Trophoblast cell (in vitro differentiated cells and primary cell): Measurements from ENCODE around the gene IL1RAPL2.
A peak's percentile ranks its signal among the peaks of the same experiment; 100 is the strongest.

Source experiments
- DNase-seq, 2 donors: peaks; one replicate each; pipeline ENCODE4 v3.0.0-alpha.2; 2016
- H2AFZ ChIP-seq: 2 replicates; pipeline ENCODE4 v1.6.1; 2013; ENCODE audit warnings: low read length, moderate library complexity, mild to moderate bottlenecking; ENCODE audit not compliant: insufficient read depth, poor library complexity
- H2AK5ac ChIP-seq: 2 replicates; pipeline ENCODE4 v1.6.1; 2013; ENCODE audit warnings: mild to moderate bottlenecking, low read length
- H2BK120ac ChIP-seq: 2 replicates; pipeline ENCODE4 v1.6.1; 2013; ENCODE audit warnings: low read length, mild to moderate bottlenecking, moderate library complexity; ENCODE audit not compliant: insufficient read depth, poor library complexity
- H2BK12ac ChIP-seq: 2 replicates; pipeline ENCODE4 v1.6.1; 2013; ENCODE audit warnings: mild to moderate bottlenecking, low read length, moderate library complexity
- H2BK5ac ChIP-seq: 2 replicates; pipeline ENCODE4 v1.6.1; 2013; ENCODE audit warnings: low read length, low read depth, moderate library complexity, mild to moderate bottlenecking; ENCODE audit not compliant: poor library complexity
- H3K14ac ChIP-seq: 2 replicates; pipeline ENCODE4 v1.6.1; 2013; ENCODE audit warnings: mild to moderate bottlenecking, low read length
- H3K18ac ChIP-seq: 2 replicates; pipeline ENCODE4 v1.6.1; 2013; ENCODE audit warnings: mild to moderate bottlenecking, low read length
- H3K23ac ChIP-seq: 2 replicates; pipeline ENCODE4 v1.6.1; 2013; ENCODE audit warnings: low read length
- H3K27ac ChIP-seq: 2 replicates; pipeline ENCODE4 v1.5.1; 2013; ENCODE audit warnings: low read depth, mild to moderate bottlenecking, inconsistent platforms, low read length, moderate library complexity
- H3K27me3 ChIP-seq: 2 replicates; pipeline ENCODE4 v1.6.1; 2013; ENCODE audit warnings: inconsistent platforms, mild to moderate bottlenecking, low read length, moderate library complexity; ENCODE audit not compliant: insufficient read depth
- H3K36me3 ChIP-seq, 2 experiments: 1 replicate in 1 of 2; 2 replicates in 1 of 2; pipeline ENCODE4 v1.6.1; 2013; ENCODE audit warnings: low read length in 2 of 2, mild to moderate bottlenecking in 2 of 2, moderate library complexity in 1 of 2; ENCODE audit not compliant: insufficient read depth in 2 of 2, control insufficient read depth in 1 of 2
- H3K4ac ChIP-seq: 2 replicates; pipeline ENCODE4 v1.6.1; 2013; ENCODE audit warnings: low read depth, mild to moderate bottlenecking, low read length, moderate library complexity
- H3K4me1 ChIP-seq, 2 experiments: 1 replicate in 1 of 2; 2 replicates in 1 of 2; pipeline ENCODE4 v1.6.1; 2013; ENCODE audit warnings: low read length in 2 of 2, mild to moderate bottlenecking in 2 of 2, moderate library complexity in 1 of 2; ENCODE audit not compliant: insufficient read depth in 2 of 2, control insufficient read depth in 1 of 2
- H3K4me2 ChIP-seq: 2 replicates; pipeline ENCODE4 v1.6.1; 2013; ENCODE audit warnings: inconsistent platforms, mild to moderate bottlenecking, low read length, moderate library complexity
- H3K4me3 ChIP-seq: 2 replicates; pipeline ENCODE4 v1.5.1; 2013; ENCODE audit warnings: mild to moderate bottlenecking, low read depth, low read length, inconsistent platforms
- H3K79me1 ChIP-seq: one replicate; pipeline ENCODE4 v1.6.1; 2013; ENCODE audit warnings: low read length
- H3K79me2 ChIP-seq: 2 replicates; pipeline ENCODE4 v1.6.1; 2013; ENCODE audit warnings: low read length, mild to moderate bottlenecking; ENCODE audit not compliant: control insufficient read depth, insufficient read depth, poor library complexity
- H3K9ac ChIP-seq: 2 replicates; pipeline ENCODE4 v1.6.1; 2013; ENCODE audit warnings: mild to moderate bottlenecking, low read length
- H3K9me3 ChIP-seq: 2 replicates; pipeline ENCODE4 v1.6.1; 2013; ENCODE audit warnings: low read depth, mild to moderate bottlenecking, control low read depth, inconsistent platforms, low read length; ENCODE audit not compliant: insufficient read depth
- H4K12ac ChIP-seq: 2 replicates; pipeline ENCODE4 v1.6.1; 2013; ENCODE audit warnings: low read depth, mild to moderate bottlenecking, low read length, moderate library complexity
- H4K8ac ChIP-seq: 2 replicates; pipeline ENCODE4 v1.6.1; 2013; ENCODE audit warnings: low read depth, mild to moderate bottlenecking, low read length, moderate library complexity
- H4K91ac ChIP-seq: one replicate; pipeline ENCODE4 v1.6.1; 2013; ENCODE audit warnings: low read depth, mild to moderate bottlenecking, low read length, moderate library complexity
- WGBS: extraction: QIAGEN DNeasy Blood & Tissue Kit; methylation state at CpG from one replicate; pipeline ENCODE4 v1.1.7; 2013; ENCODE audit warnings: missing lambda C conversion rate; ENCODE audit not compliant: insufficient read length, insufficient coverage; ENCODE audit errors: extremely low coverage; 5-methylcytosine and 5-hydroxymethylcytosine counted together

Gene IL1RAPL2

DNA sequence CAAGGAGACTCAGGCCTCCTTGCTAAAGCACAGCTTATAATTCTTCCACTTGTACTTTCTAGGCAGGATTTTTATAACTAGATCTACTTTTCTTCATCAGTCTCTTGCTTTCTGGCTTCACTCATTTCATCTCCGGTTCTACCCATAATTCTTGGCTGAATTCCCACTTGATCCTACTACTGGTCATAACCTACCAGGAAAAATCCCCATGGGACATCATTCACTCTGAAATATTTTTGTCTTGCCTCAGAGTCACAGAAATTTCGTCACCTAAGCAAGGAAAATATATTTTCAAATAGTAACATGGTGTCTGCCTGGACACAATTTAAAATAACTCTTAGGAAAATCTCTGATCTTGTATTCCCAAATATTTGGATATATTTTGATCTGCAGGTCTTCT lies 532.2 kb downstream of the IL1RAPL2 start:
- Histone ChIP-seq H3K4ac (no peak overlapping the region), H3K23ac (no peak overlapping the region), H2BK12ac (no peak overlapping the region), H3K4me3 (no peak overlapping the region), H2AK5ac (no peak overlapping the region), H3K27me3 (no peaks in the 10 kb centered on the region), H4K8ac (no peak overlapping the region), H3K4me2 (no peak overlapping the region), H2BK5ac (no peak overlapping the region), H3K79me1 (no peaks in the 10 kb centered on the region), H3K27ac (no peak overlapping the region), H4K91ac (no peak overlapping the region), H3K9me3 (no peaks in the 10 kb centered on the region), H3K4me1 (no peaks in the 10 kb centered on the region), H3K36me3 (no peaks in the 10 kb centered on the region), H3K79me2 (no peaks in the 10 kb centered on the region), H2BK120ac (no peak overlapping the region), H3K18ac (no peak overlapping the region), H4K12ac (no peak overlapping the region), H2AFZ (no peak overlapping the region), H3K14ac (no peak overlapping the region), H3K9ac (no peak overlapping the region)
- DNase-seq: peak in 1 of 2 donors; percentile 37
- no CpG with 5 or more reads among the region's 2 CpGs for WGBS

DNA sequence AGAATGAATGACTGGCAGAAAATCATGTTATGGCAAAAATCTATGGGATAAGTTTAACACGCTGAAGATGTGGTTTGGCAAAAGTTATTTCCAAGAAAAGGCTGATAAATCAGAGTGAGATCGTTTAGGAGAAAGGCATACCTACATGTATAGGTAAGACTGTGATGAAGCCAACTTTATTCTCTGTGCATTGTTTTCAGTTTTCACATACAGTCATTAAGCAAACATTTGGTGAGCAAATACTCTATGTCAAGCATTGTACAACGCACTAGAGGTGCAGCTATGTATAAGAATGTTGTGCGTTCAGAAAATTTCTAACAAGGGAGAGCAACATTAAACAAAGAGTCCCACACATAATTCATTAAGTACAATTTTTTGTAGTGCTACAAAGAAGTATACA lies 532.8 kb downstream of the IL1RAPL2 start:
- Histone ChIP-seq H2AFZ (no peak overlapping the region), H3K79me1 (no peaks in the 10 kb centered on the region), H2BK120ac (no peak overlapping the region), H2AK5ac (no peak overlapping the region), H3K4me3 (no peak overlapping the region), H4K91ac (no peak overlapping the region), H3K14ac (no peak overlapping the region), H3K9ac (no peak overlapping the region), H4K12ac (no peak overlapping the region), H3K4ac (no peak overlapping the region), H3K18ac (no peak overlapping the region), H3K4me2 (no peak overlapping the region), H4K8ac (no peak overlapping the region), H2BK12ac (no peak overlapping the region), H3K79me2 (no peaks in the 10 kb centered on the region), H2BK5ac (no peak overlapping the region), H3K23ac (no peak overlapping the region), H3K36me3 (no peaks in the 10 kb centered on the region), H3K27me3 (no peaks in the 10 kb centered on the region), H3K9me3 (no peaks in the 10 kb centered on the region), H3K27ac (no peak overlapping the region), H3K4me1 (no peaks in the 10 kb centered on the region)
- WGBS: no CpG with 5 or more reads among the region's 4 CpGs
- DNase-seq: peak in 1 of 2 donors; percentile 62

DNA sequence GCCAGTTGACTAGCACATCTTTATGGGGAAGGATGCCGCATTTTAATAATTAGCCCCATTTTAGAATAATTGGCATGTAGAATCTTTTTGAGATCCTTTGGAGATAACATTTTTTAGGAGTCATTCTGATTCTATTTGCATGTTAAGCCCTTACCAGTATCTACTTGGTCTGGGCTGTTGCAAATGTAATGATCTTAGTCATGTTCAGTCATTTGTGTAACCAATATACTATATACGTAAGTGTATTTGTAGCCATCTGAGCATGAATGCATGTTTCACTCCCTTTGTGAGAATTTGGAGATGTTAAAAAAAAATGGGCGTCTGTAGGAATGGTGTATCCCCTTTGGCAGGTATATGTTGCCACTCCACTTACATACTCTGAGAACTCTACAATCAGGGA lies 535.4 kb downstream of the IL1RAPL2 start:
- no peaks in the 10 kb centered on the region for H3K79me2 ChIP-seq
- H3K4me2 ChIP-seq: no peak overlapping the region
- H2BK120ac ChIP-seq: no peak overlapping the region
- no peak overlapping the region for H3K18ac ChIP-seq
- H2BK5ac ChIP-seq: no peak overlapping the region
- no peak overlapping the region for H4K8ac ChIP-seq
- H3K23ac ChIP-seq: no peak overlapping the region
- H3K4me3 ChIP-seq: no peak overlapping the region
- H2AFZ ChIP-seq: no peak overlapping the region
- no peak overlapping the region for H3K14ac ChIP-seq
- H3K79me1 ChIP-seq: no peaks in the 10 kb centered on the region
- no peak overlapping the region for H4K91ac ChIP-seq
- DNase-seq: no peak
- no peaks in the 10 kb centered on the region for H3K27me3 ChIP-seq
- no peaks in the 10 kb centered on the region for H3K36me3 ChIP-seq
- H4K12ac ChIP-seq: no peak overlapping the region
- no peak overlapping the region for H3K9ac ChIP-seq
- H3K27ac ChIP-seq: no peak overlapping the region
- H2AK5ac ChIP-seq: no peak overlapping the region
- H3K4ac ChIP-seq: no peak overlapping the region
- no peaks in the 10 kb centered on the region for H3K4me1 ChIP-seq
- WGBS: no CpG with 5 or more reads among the region's 3 CpGs
- no peaks in the 10 kb centered on the region for H3K9me3 ChIP-seq
- no peak overlapping the region for H2BK12ac ChIP-seq

DNA sequence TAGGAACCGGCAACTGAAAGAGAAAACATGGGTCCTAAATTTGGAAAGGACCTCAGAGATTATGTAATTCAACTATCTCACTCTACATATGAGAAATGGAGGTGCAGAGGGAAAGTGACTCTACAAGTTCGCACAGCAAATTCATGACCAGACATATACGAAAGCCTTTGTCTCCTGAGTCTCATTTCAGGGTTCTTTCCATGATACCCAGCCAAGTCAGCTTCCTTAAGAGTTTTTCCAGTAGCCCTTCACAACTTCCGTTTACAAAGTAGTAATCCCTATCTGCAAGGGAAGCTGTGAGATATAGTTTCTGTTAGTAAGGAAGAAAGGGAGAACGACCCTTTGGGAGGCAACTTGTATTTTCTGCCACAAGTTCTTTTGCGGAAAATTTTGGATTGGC lies 543.9 kb downstream of the IL1RAPL2 start:
- no peak overlapping the region for H2AK5ac ChIP-seq
- H4K91ac ChIP-seq: no peak overlapping the region
- WGBS: no CpG with 5 or more reads among the region's 6 CpGs
- H3K9ac ChIP-seq: no peak overlapping the region
- no peak overlapping the region for H2BK120ac ChIP-seq
- no peak overlapping the region for H2BK12ac ChIP-seq
- no peak overlapping the region for H3K27ac ChIP-seq
- no peak overlapping the region for H3K14ac ChIP-seq
- H4K8ac ChIP-seq: no peak overlapping the region
- H3K27me3 ChIP-seq: no peaks in the 10 kb centered on the region
- no peaks in the 10 kb centered on the region for H3K79me1 ChIP-seq
- no peaks in the 10 kb centered on the region for H3K36me3 ChIP-seq
- no peak overlapping the region for H3K23ac ChIP-seq
- no peaks in the 10 kb centered on the region for H3K79me2 ChIP-seq
- no peak overlapping the region for H3K18ac ChIP-seq
- no peak overlapping the region for H2BK5ac ChIP-seq
- no peak overlapping the region for H3K4me2 ChIP-seq
- no peak overlapping the region for H2AFZ ChIP-seq
- H3K9me3 ChIP-seq: no peaks in the 10 kb centered on the region
- no peak overlapping the region for H4K12ac ChIP-seq
- DNase-seq: no peak
- H3K4me3 ChIP-seq: no peak overlapping the region
- H3K4ac ChIP-seq: no peak overlapping the region
- no peaks in the 10 kb centered on the region for H3K4me1 ChIP-seq
